Astrocyte (in vitro differentiated cells and primary cell): ENCODE data around the gene ABHD17C. TPM values are rescaled to one million over a fixed set of nuclear protein-coding genes. Genes with fewer than 3 reads are reported as not detected.

Experiments
- DNase-seq: peaks from one replicate; pipeline ENCODE4 v3.0.0-alpha.2; 2010; ENCODE audit warnings: low read depth
- FAIRE-seq: peaks from 2 replicates; lab custom pipeline; 2011; peaks lifted over from hg19 to GRCh38; lab: Jason Lieb, UNC
- H2AFZ ChIP-seq: 2 replicates; pipeline ENCODE4 v1.6.0; 2012; ENCODE audit warnings: low read depth, low read length, inconsistent platforms
- H3K27ac ChIP-seq: 2 replicates; pipeline ENCODE4 v1.5.1; 2011; ENCODE audit warnings: low read depth, low read length, inconsistent platforms
- H3K27me3 ChIP-seq: 2 replicates; pipeline ENCODE4 v1.6.0; 2011; ENCODE audit warnings: low read length, inconsistent platforms; ENCODE audit not compliant: insufficient read depth
- H3K36me3 ChIP-seq: 2 replicates; pipeline ENCODE4 v1.5.1; 2011; ENCODE audit warnings: low read length, inconsistent platforms; ENCODE audit not compliant: insufficient read depth
- H3K4me1 ChIP-seq: 2 replicates; pipeline ENCODE4 v1.5.1; 2011; ENCODE audit warnings: low read length, inconsistent platforms; ENCODE audit not compliant: insufficient read depth
- H3K4me2 ChIP-seq: 2 replicates; pipeline ENCODE4 v1.6.0; 2012; ENCODE audit warnings: low read length, inconsistent platforms
- H3K4me3 ChIP-seq: 2 replicates; pipeline ENCODE4 v1.5.1; 2011; ENCODE audit warnings: low read depth, mild to moderate bottlenecking, low read length, inconsistent platforms; ENCODE audit not compliant: insufficient read depth
- H3K79me2 ChIP-seq: 2 replicates; pipeline ENCODE4 v1.6.0; 2012; ENCODE audit warnings: mild to moderate bottlenecking, low read length, inconsistent platforms; ENCODE audit not compliant: insufficient read depth
- H3K9ac ChIP-seq: 2 replicates; pipeline ENCODE4 v1.6.0; 2012; ENCODE audit warnings: mild to moderate bottlenecking, low read length, inconsistent platforms
- H3K9me3 ChIP-seq: 2 replicates; pipeline ENCODE4 v1.5.1; 2012; ENCODE audit warnings: low read depth, mild to moderate bottlenecking, low read length, inconsistent platforms; ENCODE audit not compliant: insufficient read depth
- H4K20me1 ChIP-seq: 2 replicates; pipeline ENCODE4 v1.6.0; 2012; ENCODE audit warnings: low read length, inconsistent platforms; ENCODE audit not compliant: insufficient read depth
- H3K27ac Mint-ChIP-seq: one replicate; pipeline ENCODE4 v1.8.0; 2021; ENCODE audit warnings: mild to moderate bottlenecking, mixed read lengths; ENCODE audit not compliant: unreplicated experiment
- H3K27me3 Mint-ChIP-seq: one replicate; pipeline ENCODE4 v1.8.0; 2021; ENCODE audit warnings: low read depth, mixed read lengths; ENCODE audit not compliant: unreplicated experiment
- H3K36me3 Mint-ChIP-seq: one replicate; pipeline ENCODE4 v1.8.0; 2021; ENCODE audit warnings: low read depth, mixed read lengths; ENCODE audit not compliant: unreplicated experiment
- H3K4me1 Mint-ChIP-seq: one replicate; pipeline ENCODE4 v1.8.0; 2021; ENCODE audit warnings: low read depth, mixed read lengths; ENCODE audit not compliant: unreplicated experiment
- H3K4me3 Mint-ChIP-seq: one replicate; pipeline ENCODE4 v1.8.0; 2021; ENCODE audit warnings: mild to moderate bottlenecking, moderate library complexity, mixed read lengths; ENCODE audit not compliant: unreplicated experiment
- H3K9me3 Mint-ChIP-seq: one replicate; pipeline ENCODE4 v1.8.0; 2021; ENCODE audit warnings: mild to moderate bottlenecking, mixed read lengths; ENCODE audit not compliant: unreplicated experiment
- EZH2 ChIP-seq: IDR thresholded peaks from 2 replicates; pipeline ENCODE4 v1.6.1; 2012; ENCODE audit warnings: mild to moderate bottlenecking, low read length, inconsistent platforms; ENCODE audit not compliant: insufficient read depth
- total RNA-seq: library from RNA; stranded (reverse); gene quantifications from 2 replicates; pipeline ENCODE4 v1.2.1, GENCODE V29; 2021
- TF ChIP-seq, protein P1 (sequence below): IDR thresholded peaks from 2 replicates; pipeline ENCODE4 v1.5.1; 2011; ENCODE audit warnings: low read depth, mild to moderate bottlenecking, inconsistent platforms, low read length, moderate library complexity; ENCODE audit not compliant: insufficient read depth

Gene ABHD17C
- total RNA-seq, 1 donor from 2014 or later: 10.2 TPM

DNA sequence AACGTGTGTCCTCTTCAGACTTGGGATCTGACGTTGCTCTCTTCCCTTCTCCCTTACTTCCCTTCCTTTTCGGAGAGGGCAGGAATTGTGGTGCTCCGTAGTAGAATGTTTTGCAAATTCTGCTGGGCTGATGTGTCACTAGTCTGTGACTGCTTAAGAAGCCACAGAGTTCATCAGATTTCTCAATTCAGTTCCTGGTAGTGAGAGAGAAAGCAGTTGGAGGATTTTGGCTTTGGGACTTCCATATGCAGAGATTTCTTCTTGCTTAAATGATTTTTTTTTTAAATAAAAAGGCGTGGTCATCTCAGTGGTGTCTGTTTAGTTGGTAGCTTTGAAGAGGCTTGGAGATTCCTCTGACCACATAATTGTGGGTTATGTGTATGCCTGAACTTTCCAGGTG lies 94.2 kb downstream of the ABHD17C start:
- H3K27ac Mint-ChIP-seq: no peak overlapping the region
- Histone ChIP-seq H3K36me3 (peaks cover 3% of the 10 kb centered on the region), H3K9ac (no peak overlapping the region), H3K4me2 (no peak overlapping the region), H3K27ac (no peak overlapping the region), H3K79me2 (no peaks in the 10 kb centered on the region), H4K20me1 (peaks cover 36% of the 10 kb centered on the region), H3K4me3 (no peak overlapping the region), H3K27me3 (no peaks in the 10 kb centered on the region), H2AFZ (no peak overlapping the region), H3K4me1 (no peaks in the 10 kb centered on the region), H3K9me3 (no peaks in the 10 kb centered on the region)
- H3K9me3 Mint-ChIP-seq: no peaks in the 10 kb centered on the region
- no peak for FAIRE-seq
- TF ChIP-seq, protein P1, sequence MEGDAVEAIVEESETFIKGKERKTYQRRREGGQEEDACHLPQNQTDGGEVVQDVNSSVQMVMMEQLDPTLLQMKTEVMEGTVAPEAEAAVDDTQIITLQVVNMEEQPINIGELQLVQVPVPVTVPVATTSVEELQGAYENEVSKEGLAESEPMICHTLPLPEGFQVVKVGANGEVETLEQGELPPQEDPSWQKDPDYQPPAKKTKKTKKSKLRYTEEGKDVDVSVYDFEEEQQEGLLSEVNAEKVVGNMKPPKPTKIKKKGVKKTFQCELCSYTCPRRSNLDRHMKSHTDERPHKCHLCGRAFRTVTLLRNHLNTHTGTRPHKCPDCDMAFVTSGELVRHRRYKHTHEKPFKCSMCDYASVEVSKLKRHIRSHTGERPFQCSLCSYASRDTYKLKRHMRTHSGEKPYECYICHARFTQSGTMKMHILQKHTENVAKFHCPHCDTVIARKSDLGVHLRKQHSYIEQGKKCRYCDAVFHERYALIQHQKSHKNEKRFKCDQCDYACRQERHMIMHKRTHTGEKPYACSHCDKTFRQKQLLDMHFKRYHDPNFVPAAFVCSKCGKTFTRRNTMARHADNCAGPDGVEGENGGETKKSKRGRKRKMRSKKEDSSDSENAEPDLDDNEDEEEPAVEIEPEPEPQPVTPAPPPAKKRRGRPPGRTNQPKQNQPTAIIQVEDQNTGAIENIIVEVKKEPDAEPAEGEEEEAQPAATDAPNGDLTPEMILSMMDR: no peak
- no peak for TF ChIP-seq EZH2
- peaks cover 6% of the 10 kb centered on the region for H3K4me1 Mint-ChIP-seq
- H3K36me3 Mint-ChIP-seq: no peaks in the 10 kb centered on the region
- H3K4me3 Mint-ChIP-seq: no peak overlapping the region
- H3K27me3 Mint-ChIP-seq: peaks cover 28% of the 10 kb centered on the region
- peak; percentile 24 for DNase-seq

DNA sequence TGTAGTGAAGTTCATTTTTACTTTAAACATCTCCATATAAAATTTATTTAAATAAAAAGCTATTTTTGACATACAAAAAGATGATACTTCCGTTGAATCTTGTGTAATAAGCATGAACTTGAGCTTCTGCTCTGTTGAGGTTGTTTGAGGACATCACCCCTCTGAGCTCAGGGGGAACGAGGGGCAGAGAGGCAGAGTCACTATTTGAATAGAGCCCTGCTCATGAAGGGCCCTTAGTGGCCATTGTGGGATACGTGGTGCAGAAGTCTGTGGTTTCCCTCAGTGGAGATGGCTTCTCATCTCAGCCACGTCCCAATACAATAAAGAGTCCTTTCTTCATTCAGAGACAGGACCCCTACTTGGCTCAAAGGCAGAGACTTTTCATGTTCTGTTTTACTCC lies 94.7 kb downstream of the ABHD17C start:
- Mint-ChIP-seq H3K9me3 (no peaks in the 10 kb centered on the region), H3K27me3 (peaks cover 29% of the 10 kb centered on the region), H3K27ac (no peak overlapping the region), H3K4me3 (no peak overlapping the region), H3K36me3 (no peaks in the 10 kb centered on the region), H3K4me1 (peaks cover 6% of the 10 kb centered on the region)
- H3K9ac ChIP-seq: no peak overlapping the region
- no peak overlapping the region for H2AFZ ChIP-seq
- TF ChIP-seq EZH2: no peak
- TF ChIP-seq, protein P1: no peak
- H4K20me1 ChIP-seq: peaks cover 31% of the 10 kb centered on the region
- H3K79me2 ChIP-seq: no peaks in the 10 kb centered on the region
- FAIRE-seq (no peak), DNase-seq (no peak)
- no peaks in the 10 kb centered on the region for H3K4me1 ChIP-seq
- H3K36me3 ChIP-seq: peaks cover 3% of the 10 kb centered on the region
- H3K27ac ChIP-seq: no peak overlapping the region
- no peak overlapping the region for H3K4me3 ChIP-seq
- H3K27me3 ChIP-seq: no peaks in the 10 kb centered on the region
- H3K9me3 ChIP-seq: no peaks in the 10 kb centered on the region
- no peak overlapping the region for H3K4me2 ChIP-seq

DNA sequence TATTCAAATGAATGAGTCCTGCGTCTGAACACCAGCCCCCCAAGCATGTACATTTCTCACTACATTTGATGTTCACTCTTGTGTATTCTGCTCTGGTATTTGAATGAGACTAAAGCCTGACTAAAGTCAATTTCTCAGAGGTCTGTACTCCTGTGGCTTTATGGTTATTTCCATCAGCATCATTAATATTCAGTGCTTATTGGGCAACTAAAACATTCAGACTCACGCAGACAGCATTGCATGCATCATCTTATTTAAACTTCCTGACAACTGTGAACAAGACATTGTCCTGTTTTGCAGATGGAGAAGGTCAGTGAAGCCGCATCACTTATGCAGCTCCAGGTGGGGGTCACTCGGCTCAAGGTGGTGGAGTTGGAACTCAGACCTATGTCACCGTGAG lies 95.1 kb downstream of the ABHD17C start:
- Histone ChIP-seq H2AFZ (no peak overlapping the region), H3K79me2 (no peaks in the 10 kb centered on the region), H3K9me3 (no peaks in the 10 kb centered on the region), H3K27ac (no peak overlapping the region), H3K4me1 (no peaks in the 10 kb centered on the region), H3K36me3 (peaks cover 3% of the 10 kb centered on the region), H4K20me1 (peaks cover 27% of the 10 kb centered on the region), H3K4me2 (no peak overlapping the region), H3K27me3 (no peaks in the 10 kb centered on the region), H3K9ac (no peak overlapping the region), H3K4me3 (no peak overlapping the region)
- H3K9me3 Mint-ChIP-seq: no peaks in the 10 kb centered on the region
- peaks cover 5% of the 10 kb centered on the region for H3K4me1 Mint-ChIP-seq
- DNase-seq (no peak), FAIRE-seq (no peak)
- H3K27me3 Mint-ChIP-seq: peaks cover 32% of the 10 kb centered on the region
- no peak overlapping the region for H3K4me3 Mint-ChIP-seq
- no peaks in the 10 kb centered on the region for H3K36me3 Mint-ChIP-seq
- H3K27ac Mint-ChIP-seq: no peak overlapping the region
- no peak for TF ChIP-seq EZH2
- TF ChIP-seq, protein P1: no peak
